GM18858 (cell line): ENCODE data around the gene SRSF7.
"Not testable (repeated sequence)": the region's sequence is repeated elsewhere in the genome, so short reads cannot be mapped to it uniquely, and the experiment has no call there.

ENCODE experiments used
- ATAC-seq: cut with Tn5 transposase; IDR thresholded peaks from one replicate; pipeline ENCODE4 v1.9.1; 2021; ENCODE audit not compliant: unreplicated experiment

The SRSF7 gene

GRCh38 chr2:38706846-38707345 is 44.3 kb downstream of the SRSF7 start:
- ATAC-seq = no peak

DNA sequence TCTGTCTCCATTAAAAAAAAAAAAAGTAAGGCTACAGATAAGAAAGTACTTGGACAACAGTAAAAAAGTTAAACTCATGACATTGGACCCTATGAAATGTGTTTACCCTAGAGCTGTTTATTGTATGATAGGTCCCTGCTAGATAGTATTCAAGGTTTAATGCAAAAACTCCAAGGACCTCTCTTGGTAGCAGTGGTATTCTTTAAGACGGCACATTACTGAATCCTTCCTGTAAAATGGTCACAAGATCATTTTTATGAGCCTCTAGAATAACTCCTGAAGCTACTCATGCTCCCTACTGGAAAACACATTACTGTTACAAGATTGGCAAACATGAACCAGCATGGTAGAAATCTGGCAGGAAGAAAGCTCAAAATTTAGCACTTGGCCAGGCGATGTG is 46.5 kb downstream of the SRSF7 start:
- ATAC-seq = no peak

GRCh38 chr2:38703336-38703735 is 47.8 kb downstream of the SRSF7 start:
- not testable (repeated sequence) for ATAC-seq

DNA sequence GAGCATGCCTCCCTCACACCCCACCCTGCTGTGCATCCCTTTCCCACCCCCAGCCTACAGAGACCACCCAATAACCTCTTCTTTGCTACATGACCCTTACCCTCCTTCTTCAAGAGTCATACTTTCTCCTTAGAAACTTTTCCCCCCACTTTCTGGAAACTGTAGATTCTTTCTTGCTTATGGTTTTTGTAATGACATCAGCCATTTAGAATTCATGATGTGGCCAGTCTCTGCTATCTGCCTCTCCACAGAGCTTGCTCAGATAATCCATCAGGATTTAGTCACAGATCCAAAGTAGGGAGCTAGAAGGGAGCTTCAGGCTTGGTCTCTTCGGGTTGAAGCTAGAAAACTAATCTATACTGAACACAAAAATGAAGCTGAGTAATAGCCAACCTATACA is 48.7 kb downstream of the SRSF7 start:
- no peak for ATAC-seq

GRCh38 chr2:38701542-38701941 is 49.6 kb downstream of the SRSF7 start:
- no peak for ATAC-seq

DNA sequence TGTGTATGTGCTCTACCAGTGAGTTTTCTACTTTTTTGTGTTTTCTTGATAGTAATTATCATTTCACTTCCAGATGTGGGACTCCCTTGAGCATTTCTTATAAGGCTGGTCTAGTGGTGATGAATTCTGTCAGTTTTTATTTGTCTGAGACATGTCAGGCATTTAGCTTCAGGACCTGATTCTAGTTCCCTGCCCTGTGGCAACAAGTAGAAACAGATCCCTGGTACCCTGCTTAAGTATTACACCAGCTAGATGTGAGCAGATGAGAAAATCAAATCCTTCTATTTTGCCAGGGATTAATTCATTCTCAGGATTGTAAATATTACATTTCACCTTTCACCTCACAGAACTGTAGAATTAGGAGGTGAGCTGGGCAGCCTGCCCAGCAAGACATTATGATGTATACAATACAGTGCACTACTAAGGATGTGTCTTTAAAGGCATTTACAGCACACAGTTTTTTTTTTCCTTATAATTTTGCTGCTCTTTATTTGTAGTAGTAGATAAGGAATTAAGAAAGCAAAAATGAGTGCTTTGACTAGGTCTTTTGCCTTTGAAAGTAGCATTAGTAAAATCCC is 50.2 kb downstream of the SRSF7 start:
- ATAC-seq = no peak

DNA sequence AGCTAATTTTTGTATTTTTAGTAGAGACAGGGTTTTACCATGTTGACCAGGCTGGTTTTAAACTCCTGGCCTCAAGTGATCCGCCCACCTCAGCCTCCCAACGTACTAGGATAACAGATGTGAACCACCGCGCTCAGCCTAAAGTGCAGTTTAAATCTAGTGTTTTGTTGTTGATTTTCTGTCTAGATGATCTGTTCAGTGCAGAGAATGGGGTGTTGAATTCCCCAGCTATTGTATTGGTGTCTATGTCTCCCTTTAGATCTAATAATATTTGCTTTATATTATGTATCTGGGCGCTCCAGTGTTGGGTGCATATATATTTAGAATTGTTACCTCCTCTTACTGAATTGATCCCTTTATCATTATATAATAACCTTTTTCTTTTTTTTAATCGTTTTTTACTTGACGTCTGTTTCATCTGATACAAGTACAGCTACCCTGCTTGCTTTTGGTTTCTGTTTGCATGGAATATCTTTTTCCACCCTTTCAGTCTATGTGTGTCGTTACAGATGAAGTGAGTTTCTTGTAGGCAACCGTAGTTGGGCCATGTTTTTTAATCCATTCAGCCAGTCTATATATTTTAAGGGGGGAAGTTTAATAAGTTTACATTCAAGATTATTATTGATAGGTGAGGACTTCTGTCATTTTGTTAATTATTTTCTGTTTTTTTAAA is 50.9 kb downstream of the SRSF7 start:
- no peak for ATAC-seq

DNA sequence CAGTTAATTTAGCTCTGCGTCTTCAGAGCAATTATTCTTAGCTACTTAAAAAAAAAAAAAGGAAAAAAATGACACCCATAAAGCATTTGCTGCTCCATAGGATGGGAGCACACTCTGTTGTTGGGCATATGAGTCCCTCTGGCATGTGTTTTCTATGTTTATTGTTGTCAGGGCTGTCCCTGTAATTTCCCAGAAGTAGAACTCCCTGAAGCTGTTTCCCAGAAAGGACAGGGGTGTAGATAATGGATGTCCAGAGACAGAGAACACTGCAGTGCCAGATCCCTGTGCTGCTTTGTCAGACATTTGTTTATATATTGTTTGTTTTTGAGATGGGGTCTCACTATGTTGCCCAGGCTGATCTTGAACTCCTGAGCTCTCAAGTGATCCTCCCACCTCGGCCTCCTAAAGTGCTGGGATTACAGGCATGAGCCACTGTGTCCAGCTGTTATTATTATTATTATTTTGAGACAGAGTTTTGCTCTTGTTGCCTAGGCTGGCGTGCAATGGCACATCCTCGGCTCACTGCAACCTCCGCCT is 52.6 kb downstream of the SRSF7 start:
- ATAC-seq = no peak

DNA sequence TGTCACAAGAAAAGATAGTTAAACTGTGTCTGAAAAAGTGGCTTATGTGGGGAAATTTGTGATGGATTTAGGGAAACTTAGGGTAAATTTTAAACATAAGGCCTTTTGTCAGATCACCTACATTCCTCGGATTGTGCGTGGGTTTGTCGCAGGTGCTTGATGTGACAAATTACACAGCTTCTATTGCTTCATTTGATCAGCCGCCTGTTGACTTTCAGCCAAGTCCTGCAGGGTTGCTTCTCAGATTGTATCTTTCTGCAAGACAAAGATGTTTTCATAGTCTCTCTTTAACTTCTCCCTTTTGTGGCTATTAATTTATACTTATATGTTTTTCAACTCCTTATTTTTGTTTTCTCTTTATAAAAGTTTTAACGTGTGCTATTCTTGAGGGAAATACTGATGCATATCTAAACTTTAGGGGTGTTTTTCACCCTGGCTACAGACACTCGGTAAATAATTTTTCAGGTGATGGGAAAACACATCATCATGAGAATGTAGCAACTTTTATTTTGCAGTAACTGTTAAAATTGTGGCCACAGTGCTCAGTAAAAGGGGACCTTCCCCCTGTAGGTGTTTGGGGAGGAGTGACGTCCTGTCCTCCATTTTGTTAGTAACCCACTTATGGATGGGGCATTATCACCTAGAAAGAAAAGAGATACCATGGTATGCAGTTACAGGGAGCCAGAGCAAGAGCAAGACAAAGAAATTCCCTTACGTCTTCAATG is 53.9 kb downstream of the SRSF7 start:
- no peak for ATAC-seq
